NCI-H128 (cell line): Measurements from ENCODE around the gene MGLL.

Experiments
- DNase-seq: peaks from one replicate; lab custom pipeline; 2025; ENCODE audit not compliant: unreplicated experiment; lab: John Stamatoyannopoulos, UW

Gene MGLL

DNA sequence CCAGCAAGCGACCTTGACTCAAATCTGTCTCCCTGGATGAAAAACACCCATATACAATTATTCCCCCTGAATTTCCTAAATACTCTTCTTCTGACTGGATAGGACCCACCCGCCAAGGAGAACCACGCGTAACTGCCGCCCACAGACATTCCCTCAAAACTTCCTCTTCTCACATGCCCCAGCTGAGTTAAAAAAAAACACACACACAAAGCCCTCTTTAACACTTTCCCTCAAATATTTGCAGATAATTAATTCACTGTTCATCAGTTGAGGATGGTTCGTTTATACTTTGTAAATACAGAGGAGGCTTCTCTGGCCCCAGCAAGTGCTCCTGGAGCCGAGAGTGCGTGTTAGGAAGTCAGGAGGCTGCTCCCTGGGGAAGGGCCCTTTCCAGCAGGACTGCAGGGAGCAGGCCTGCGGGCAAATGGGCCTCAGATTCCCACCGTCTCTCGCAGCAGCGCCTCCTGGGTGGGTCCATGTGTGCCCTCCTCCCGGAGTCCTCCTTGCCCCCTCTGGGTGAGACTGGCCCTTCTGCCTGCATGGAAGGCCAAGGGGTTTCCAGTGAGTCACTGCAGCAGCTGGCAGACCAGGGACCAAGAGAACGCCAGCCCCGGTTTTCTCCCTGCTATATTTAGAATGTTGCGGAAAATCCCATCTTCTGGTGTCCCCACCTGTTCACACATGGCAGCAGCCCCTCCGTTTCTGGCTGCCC, 46.8 kb downstream of the MGLL start:
- DNase-seq = no peak

GRCh38 chr3:127774647-127775046, 47.7 kb downstream of the MGLL start:
- DNase-seq = no peak

GRCh38 chr3:127773752-127774395, 48.4 kb downstream of the MGLL start:
- no peak for DNase-seq

DNA sequence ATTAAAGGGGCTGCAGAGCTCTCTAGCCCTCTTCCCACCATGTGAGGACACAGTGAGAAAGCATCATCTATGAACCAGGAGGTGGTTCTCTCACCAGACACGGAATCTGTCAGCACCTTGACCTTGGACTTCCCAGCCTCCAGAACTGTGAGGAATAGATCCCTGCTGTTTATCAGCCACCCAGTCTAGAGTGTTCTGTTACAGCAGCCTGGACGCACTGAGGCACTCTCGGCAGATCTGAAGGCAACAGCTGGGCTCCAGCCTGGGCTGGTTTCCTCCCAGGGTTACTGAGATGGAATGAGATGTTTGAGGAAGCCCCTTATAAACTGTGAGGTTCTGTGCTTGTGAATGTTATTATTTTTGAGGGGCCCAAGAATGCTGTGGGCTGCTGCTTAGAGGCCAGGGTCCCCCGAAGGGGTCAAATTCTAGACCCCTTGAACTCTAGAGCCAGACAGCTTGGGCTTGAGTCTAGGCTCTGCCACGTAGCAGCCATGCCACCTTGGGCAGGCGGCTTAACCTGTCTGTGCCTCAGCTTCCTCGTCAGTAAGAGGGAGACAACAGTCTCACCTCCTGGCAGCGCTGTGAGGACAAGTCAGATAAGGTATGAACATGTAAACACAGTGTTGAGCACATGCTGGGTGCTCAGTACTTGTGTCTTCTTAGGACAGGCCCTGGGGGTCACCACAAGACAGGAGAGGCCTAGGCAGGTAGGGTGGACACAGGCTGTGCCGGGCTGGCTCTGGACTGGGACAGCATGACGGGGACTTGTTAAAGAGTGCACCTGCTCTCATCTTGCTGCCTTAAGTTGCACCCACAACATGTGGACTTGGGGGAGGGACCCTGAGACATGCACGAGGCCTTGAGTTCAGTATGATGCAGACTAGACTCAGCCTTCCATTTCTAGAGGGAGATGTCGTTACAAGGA, 49.2 kb downstream of the MGLL start:
- DNase-seq = no peak

DNA sequence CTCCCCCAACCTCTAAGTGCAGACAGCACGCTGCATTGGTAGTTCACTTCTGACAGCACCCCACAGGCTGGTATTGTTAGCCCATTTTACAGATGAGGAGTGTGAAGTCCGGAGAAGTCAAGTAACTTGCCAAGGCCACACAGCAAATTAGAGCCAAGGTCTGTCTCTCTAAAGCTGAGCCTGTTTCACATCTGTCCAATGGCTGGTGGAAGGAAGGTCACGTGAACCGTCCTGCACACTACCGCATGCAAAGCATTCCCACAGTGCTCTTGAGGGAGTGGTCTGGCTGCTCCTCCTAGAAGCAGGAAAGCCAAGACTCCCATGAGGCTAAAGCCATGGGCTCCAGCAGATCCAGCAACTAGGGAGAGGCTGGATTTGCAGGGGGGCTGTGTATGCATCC, 50.0 kb downstream of the MGLL start:
- DNase-seq = no peak

- no peak for DNase-seq
Observed at GRCh38 chr3:127771746-127772145, 50.6 kb downstream of the MGLL start.

DNA sequence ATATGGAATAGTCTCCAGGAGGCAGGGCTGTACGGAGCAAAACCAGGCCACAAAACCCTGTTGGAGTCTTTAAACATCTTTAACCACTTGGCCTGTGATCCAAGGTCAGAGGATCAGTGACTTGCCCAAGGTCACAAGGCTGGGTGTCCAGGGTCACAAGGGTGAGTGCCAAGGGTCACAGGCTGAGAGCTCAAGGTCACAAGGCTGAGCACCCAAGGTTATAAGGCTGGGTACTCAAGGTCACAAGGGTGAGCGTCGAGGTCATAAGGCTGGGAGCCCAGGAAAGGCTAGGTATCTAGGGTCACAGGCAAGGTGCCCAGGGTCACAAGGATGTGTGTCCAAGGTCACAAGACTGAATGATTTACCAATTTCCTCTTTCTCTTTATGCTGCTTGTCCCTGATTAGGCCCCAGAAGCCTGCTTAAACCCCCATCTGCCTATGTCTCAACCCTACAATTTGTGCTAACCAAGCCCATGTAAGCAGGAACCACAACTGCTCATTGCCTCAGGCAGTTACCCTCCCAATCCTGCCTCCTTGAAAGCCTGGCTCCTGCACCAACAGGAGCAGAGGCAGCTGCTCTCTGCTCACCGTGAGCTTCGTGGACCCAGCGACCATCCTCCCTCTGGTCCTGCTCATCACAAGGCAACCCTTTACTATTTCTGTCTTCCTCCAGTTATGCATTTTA, 51.5 kb downstream of the MGLL start:
- no peak for DNase-seq

GRCh38 chr3:127769284-127770081, 52.8 kb downstream of the MGLL start:
- no peak for DNase-seq

GRCh38 chr3:127768346-127769008, 53.8 kb downstream of the MGLL start:
- no peak for DNase-seq

- DNase-seq = no peak
Observed at GRCh38 chr3:127767126-127767525, 55.2 kb downstream of the MGLL start.

DNA sequence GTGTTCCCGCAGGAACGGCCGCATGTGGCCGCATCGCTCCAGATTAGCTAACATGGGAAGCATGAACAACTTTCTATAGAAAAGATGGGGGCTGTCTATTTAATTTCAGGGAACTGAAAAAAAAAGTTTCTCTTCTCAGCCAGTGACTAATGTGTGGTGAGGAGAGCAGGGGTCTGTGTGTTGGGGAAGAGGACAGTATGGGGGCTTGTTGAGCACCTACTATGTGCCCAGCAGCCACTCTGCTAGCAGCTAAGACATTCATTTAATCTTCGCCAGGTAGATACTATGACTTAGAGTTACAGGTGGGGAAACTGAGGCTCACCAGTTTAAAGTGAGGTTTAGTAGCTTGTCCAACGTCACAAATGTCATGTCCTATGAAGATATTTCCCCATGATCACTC, 56.6 kb downstream of the MGLL start:
- no peak for DNase-seq

GRCh38 chr3:127764841-127765362, 57.4 kb downstream of the MGLL start:
- DNase-seq = no peak

GRCh38 chr3:127764301-127764700, 58.0 kb downstream of the MGLL start:
- DNase-seq = no peak

DNA sequence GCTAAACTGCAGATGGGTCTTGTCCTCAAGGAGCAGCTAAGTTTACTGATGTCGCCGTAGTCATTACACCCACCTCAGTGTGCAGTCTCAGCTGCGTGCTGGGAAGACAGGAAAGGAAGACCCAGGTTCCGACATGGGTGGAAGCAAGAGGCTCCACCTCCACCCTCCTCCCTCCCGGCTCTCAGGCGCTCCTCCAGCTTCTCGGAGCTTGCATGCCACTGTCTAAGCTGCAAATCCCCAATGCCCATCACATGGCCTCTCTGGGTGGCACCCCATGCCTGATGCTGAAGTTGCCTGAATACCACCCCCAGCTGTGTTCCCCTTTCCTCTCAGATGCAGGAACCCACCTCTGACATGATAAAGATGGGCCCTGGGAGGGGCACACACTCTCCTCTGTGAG, 58.5 kb downstream of the MGLL start:
- DNase-seq = no peak

GRCh38 chr3:127763337-127763736, 59.0 kb downstream of the MGLL start:
- DNase-seq = no peak

DNA sequence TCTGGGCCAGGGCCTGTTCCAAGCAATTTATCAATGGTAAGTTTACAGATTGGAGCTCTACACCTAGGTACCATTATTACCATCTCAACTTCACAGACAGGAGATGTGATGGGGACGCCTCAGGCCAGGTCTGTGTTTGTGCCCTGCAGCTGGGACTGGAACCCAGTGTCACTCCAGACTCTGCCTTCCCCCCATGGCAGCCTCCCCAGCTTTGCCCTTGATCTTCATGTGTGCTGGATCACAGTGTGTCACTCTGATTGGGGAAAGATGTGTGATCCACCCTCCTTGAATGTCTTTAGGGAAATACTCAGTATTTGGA, 59.6 kb downstream of the MGLL start:
- no peak for DNase-seq

- DNase-seq = no peak
Observed at GRCh38 chr3:127762077-127762786, 60.1 kb downstream of the MGLL start.

- DNase-seq = no peak
Observed at GRCh38 chr3:127761441-127761801, 60.9 kb downstream of the MGLL start.

DNA sequence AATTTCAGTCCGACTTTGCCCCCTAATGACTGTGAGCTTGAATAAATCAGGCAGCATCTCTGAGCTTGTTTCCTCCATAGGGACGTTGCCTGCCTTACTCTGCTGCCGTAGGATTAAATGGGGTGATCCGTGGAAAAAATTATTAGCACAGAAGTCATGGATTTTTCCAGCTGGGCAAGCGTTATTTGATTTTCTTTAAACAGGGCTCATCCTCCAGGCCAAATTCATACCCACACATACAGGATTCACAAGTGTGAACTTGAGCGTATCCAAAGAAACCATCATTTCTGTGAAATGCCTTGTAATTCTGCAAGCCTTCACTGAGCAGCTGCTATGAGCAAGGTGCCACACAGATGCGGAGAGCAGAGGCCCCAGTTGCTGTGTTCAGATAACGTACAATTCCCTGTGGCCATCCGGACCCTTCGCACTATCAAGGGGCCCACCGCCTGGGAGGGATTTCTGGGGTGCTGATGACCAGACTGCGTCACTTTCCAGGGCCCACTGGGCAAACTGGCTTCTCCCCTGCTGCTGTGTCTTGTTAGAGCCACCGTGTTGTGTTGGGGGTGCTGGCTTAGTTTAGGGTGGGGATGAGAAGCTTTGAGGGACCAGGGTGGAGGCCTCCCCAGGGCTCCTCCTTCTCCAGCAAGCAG, 61.4 kb downstream of the MGLL start:
- DNase-seq = no peak
